GM23338 (cell line): ENCODE measurements around the gene ADGRD2. TPM values are rescaled to one million over a fixed set of nuclear protein-coding genes. Genes with fewer than 3 reads are reported as not detected.

Source experiments
- ATAC-seq: fragments of 200-7000 bp; cut with Tn5 transposase; 3 replicates; pipeline ENCODE4 v1.9.1; 2020
- DNase-seq: peaks from one replicate; pipeline ENCODE4 v3.0.0-alpha.2; 2015; ENCODE audit warnings: low spot score
- H2AFZ ChIP-seq: fragments of 200-600 bp; sonication (generic); 2 replicates; pipeline ENCODE4 v1.8.0; 2016; ENCODE audit warnings: antibody characterized with exemption, mild to moderate bottlenecking, moderate library complexity
- H3F3A ChIP-seq: fragments of 200-600 bp; sonication (generic); replicated peaks from 2 replicates; pipeline ENCODE4 v1.8.0; 2017; ENCODE audit warnings: antibody characterized with exemption, mixed run types, low read depth
- H3K27ac ChIP-seq: fragments of 200-600 bp; sonication (generic); 2 replicates; pipeline ENCODE4 v1.6.1; 2016; ENCODE audit warnings: low read depth
- H3K27me3 ChIP-seq: fragments of 200-600 bp; sonication (generic); 2 replicates; pipeline ENCODE4 v1.8.0; 2016; ENCODE audit warnings: mild to moderate bottlenecking, mixed run types, moderate library complexity; ENCODE audit not compliant: insufficient read depth
- H3K36me3 ChIP-seq: fragments of 200-600 bp; sonication (generic); 2 replicates; pipeline ENCODE4 v1.8.0; 2016; ENCODE audit warnings: mild to moderate bottlenecking; ENCODE audit not compliant: insufficient read depth
- H3K4me1 ChIP-seq: fragments of 200-600 bp; sonication (generic); 2 replicates; pipeline ENCODE4 v1.8.0; 2016; ENCODE audit warnings: mild to moderate bottlenecking, moderate library complexity; ENCODE audit not compliant: insufficient read depth
- H3K4me2 ChIP-seq: fragments of 200-600 bp; sonication (generic); 2 replicates; pipeline ENCODE4 v1.7.1; 2017; ENCODE audit warnings: mixed run types
- H3K4me3 ChIP-seq: fragments of 200-600 bp; sonication (generic); 2 replicates; pipeline ENCODE4 v1.6.1; 2016; ENCODE audit warnings: mixed run types
- H3K79me2 ChIP-seq: fragments of 200-600 bp; sonication (generic); replicated peaks from 2 replicates; pipeline ENCODE4 v1.8.0; 2017; ENCODE audit warnings: mild to moderate bottlenecking; ENCODE audit not compliant: insufficient read depth
- H3K9me2 ChIP-seq: fragments of 200-600 bp; sonication (generic); 2 replicates; pipeline ENCODE4 v1.8.0; 2017; ENCODE audit not compliant: insufficient read depth
- H4K20me1 ChIP-seq: fragments of 200-600 bp; sonication (generic); replicated peaks from 2 replicates; pipeline ENCODE4 v1.8.0; 2017; ENCODE audit warnings: mild to moderate bottlenecking; ENCODE audit not compliant: insufficient read depth
- H3K27ac Mint-ChIP-seq: 2 replicates; pipeline ENCODE4 v1.8.0; 2020; ENCODE audit warnings: inconsistent platforms, mild to moderate bottlenecking, moderate library complexity, mixed read lengths
- H3K27me3 Mint-ChIP-seq: 3 replicates; pipeline ENCODE4 v1.8.0; 2022; ENCODE audit warnings: low read depth, mild to moderate bottlenecking, moderate library complexity, mixed read lengths, inconsistent platforms; ENCODE audit not compliant: insufficient read depth, poor library complexity
- H3K36me3 Mint-ChIP-seq: 3 replicates; pipeline ENCODE4 v1.8.0; 2021; ENCODE audit warnings: low read depth, mild to moderate bottlenecking, inconsistent platforms, moderate library complexity, mixed read lengths
- H3K4me1 Mint-ChIP-seq: 3 replicates; pipeline ENCODE4 v1.8.0; 2020; ENCODE audit warnings: mild to moderate bottlenecking, inconsistent platforms, mixed read lengths
- H3K4me3 Mint-ChIP-seq: 3 replicates; pipeline ENCODE4 v1.8.0; 2021; ENCODE audit warnings: moderate library complexity, mild to moderate bottlenecking, inconsistent platforms, mixed read lengths
- H3K9me3 Mint-ChIP-seq: 3 replicates; pipeline ENCODE4 v1.8.0; 2020; ENCODE audit warnings: moderate library complexity, mild to moderate bottlenecking, inconsistent platforms, mixed read lengths
- CREB1 ChIP-seq: fragments of 250-450 bp; sonication (Bioruptor Pico); IDR thresholded peaks from 2 replicates; pipeline ENCODE4 v1.5.0; 2020; ENCODE audit warnings: low read depth, mild to moderate bottlenecking, moderate library complexity
- CTCF ChIP-seq, 2 experiments: fragments of 200-600 bp in 1 of 2; sonication (generic) in 1 of 2; conservative IDR thresholded peaks; 2 replicates each; pipeline versions ENCODE4 v1.5.1 to v1.6.1; 2016 to 2017; ENCODE audit warnings: antibody characterized with exemption in 2 of 2, low read depth in 2 of 2, mild to moderate bottlenecking in 2 of 2, moderate library complexity in 1 of 2
- ETS1 ChIP-seq: IDR thresholded peaks from 2 replicates; pipeline ENCODE4 v1.6.1; 2016; ENCODE audit warnings: antibody characterized with exemption
- EZH2 ChIP-seq: fragments of 200-600 bp; sonication (generic); IDR thresholded peaks from one replicate; pipeline ENCODE4 v1.8.0; 2017; ENCODE audit warnings: antibody characterized with exemption, mild to moderate bottlenecking, low read depth; ENCODE audit not compliant: unreplicated experiment
- EZH2phosphoT487 ChIP-seq: fragments of 200-600 bp; sonication (generic); IDR thresholded peaks from one replicate; pipeline ENCODE4 v1.8.1; 2018; ENCODE audit warnings: antibody characterized with exemption; ENCODE audit not compliant: unreplicated experiment
- JUNB ChIP-seq: IDR thresholded peaks from one replicate; pipeline ENCODE4 v1.6.1; 2016; ENCODE audit warnings: antibody characterized with exemption; ENCODE audit not compliant: unreplicated experiment
- NANOG ChIP-seq: IDR thresholded peaks from 2 replicates; pipeline ENCODE4 v1.6.1; 2016; ENCODE audit warnings: antibody characterized with exemption, borderline replicate concordance
- POLR2AphosphoS5 ChIP-seq: IDR thresholded peaks from 2 replicates; pipeline ENCODE4 v1.6.1; 2016; ENCODE audit warnings: antibody characterized with exemption, low read depth
- REST ChIP-seq: IDR thresholded peaks from one replicate; pipeline ENCODE4 v1.6.1; 2018; ENCODE audit warnings: antibody characterized with exemption; ENCODE audit not compliant: unreplicated experiment
- STAT1 ChIP-seq: IDR thresholded peaks from one replicate; pipeline ENCODE4 v1.6.1; 2016; ENCODE audit warnings: antibody characterized with exemption; ENCODE audit not compliant: unreplicated experiment
- ZNF114 ChIP-seq: fragments of 250-450 bp; sonication (Bioruptor Pico); IDR thresholded peaks from 2 replicates; pipeline ENCODE4 v1.5.0; 2020; ENCODE audit warnings: mild to moderate bottlenecking, moderate library complexity
- ZNF331 ChIP-seq: fragments of 250-450 bp; sonication (Bioruptor Pico); IDR thresholded peaks from 2 replicates; pipeline ENCODE4 v1.5.0; 2020; ENCODE audit warnings: low read depth, mild to moderate bottlenecking, moderate library complexity
- ZNF462 ChIP-seq: fragments of 250-450 bp; sonication (Bioruptor Pico); IDR thresholded peaks from 2 replicates; pipeline ENCODE4 v1.5.0; 2020; ENCODE audit warnings: mild to moderate bottlenecking, moderate library complexity
- polyA plus RNA-seq: library from polyadenylated mRNA; unstranded; fragments of >200 nt; fragmentation: Nextera tagmentation; extraction: Ambion mirVana; gene quantifications from 2 replicates; pipeline ENCODE4 v1.2.1, GENCODE V29; 2016
- total RNA-seq: library from RNA; depleted of rRNA; stranded (reverse); fragments of >200 nt; shearing (Covaris generic); gene quantifications from 2 replicates; pipeline ENCODE4 v1.2.3, GENCODE V29; 2014

ADGRD2 gene
- total and polyA plus RNA-seq, 2 experiments from 2014 or later, result 0.45 to 0.78 TPM

GRCh38 chr9:124501771-124502320 lies 51.6 kb downstream of the ADGRD2 start:
- H3K79me2 ChIP-seq, result no peaks in the 10 kb centered on the region
- DNase-seq (no peak), ATAC-seq (no peak)
- no peaks in the 10 kb centered on the region; the same call in 1 of the 2 replicates for H4K20me1 ChIP-seq
- no peaks in the 10 kb centered on the region for H3K9me2 ChIP-seq
- H3K4me3 Mint-ChIP-seq, result no peak overlapping the region
- H3K27ac ChIP-seq, result no peak overlapping the region
- 0 out of 2 replicates have a peak, but pooled peaks cover 3% of the 10 kb centered on the region for H3F3A ChIP-seq
- H3K36me3 ChIP-seq, result no peaks in the 10 kb centered on the region
- no peak overlapping the region for H2AFZ ChIP-seq
- TF ChIP-seq ZNF114 (CRISPR knock-in tag), result no peak
- TF ChIP-seq CTCF (conservative IDR thresholded peaks at IDR 0.05; ENCODE audit: low read depth in 2 of 2), result no peak
- TF ChIP-seq EZH2, result no peak
- no peak for TF ChIP-seq ZNF462 (CRISPR knock-in tag)
- no peak for TF ChIP-seq STAT1
- no peak for TF ChIP-seq CREB1 (CRISPR knock-in tag)
- no peak for TF ChIP-seq EZH2phosphoT487
- TF ChIP-seq ETS1, result no peak
- TF ChIP-seq JUNB, result no peak
- no peak for TF ChIP-seq REST
- no peak for TF ChIP-seq POLR2AphosphoS5
- TF ChIP-seq ZNF331, result no peak
- no peak for TF ChIP-seq NANOG
- H3K27me3 ChIP-seq, result peaks cover 60% of the 10 kb centered on the region
- H3K4me3 ChIP-seq, result no peak overlapping the region
- H3K36me3 Mint-ChIP-seq, result no peaks in the 10 kb centered on the region; the same call in 2 of the 3 replicates
- no peak overlapping the region for H3K27ac Mint-ChIP-seq
- no peak overlapping the region for H3K4me2 ChIP-seq
- peaks cover 3% of the 10 kb centered on the region; the same call in 2 of the 3 replicates for H3K9me3 Mint-ChIP-seq
- H3K4me1 ChIP-seq, result peaks cover 7% of the 10 kb centered on the region; the same call in 1 of the 2 replicates
- H3K4me1 Mint-ChIP-seq, result peaks cover 21% of the 10 kb centered on the region
- H3K27me3 Mint-ChIP-seq, result peaks cover 53% of the 10 kb centered on the region
